ENCODE measurements around the gene FAM228B. TPM values are rescaled to one million over a fixed set of nuclear protein-coding genes. Genes with fewer than 3 reads are reported as not detected.

Gene FAM228B
- total RNA-seq, 1 donor from 2014 or later: 27.4 TPM

GRCh38 chr2:24200799-24201198 lies 77.5 kb downstream of the FAM228B start:
- no peak for DNase-seq (ENCODE audit: low spot score)

DNA sequence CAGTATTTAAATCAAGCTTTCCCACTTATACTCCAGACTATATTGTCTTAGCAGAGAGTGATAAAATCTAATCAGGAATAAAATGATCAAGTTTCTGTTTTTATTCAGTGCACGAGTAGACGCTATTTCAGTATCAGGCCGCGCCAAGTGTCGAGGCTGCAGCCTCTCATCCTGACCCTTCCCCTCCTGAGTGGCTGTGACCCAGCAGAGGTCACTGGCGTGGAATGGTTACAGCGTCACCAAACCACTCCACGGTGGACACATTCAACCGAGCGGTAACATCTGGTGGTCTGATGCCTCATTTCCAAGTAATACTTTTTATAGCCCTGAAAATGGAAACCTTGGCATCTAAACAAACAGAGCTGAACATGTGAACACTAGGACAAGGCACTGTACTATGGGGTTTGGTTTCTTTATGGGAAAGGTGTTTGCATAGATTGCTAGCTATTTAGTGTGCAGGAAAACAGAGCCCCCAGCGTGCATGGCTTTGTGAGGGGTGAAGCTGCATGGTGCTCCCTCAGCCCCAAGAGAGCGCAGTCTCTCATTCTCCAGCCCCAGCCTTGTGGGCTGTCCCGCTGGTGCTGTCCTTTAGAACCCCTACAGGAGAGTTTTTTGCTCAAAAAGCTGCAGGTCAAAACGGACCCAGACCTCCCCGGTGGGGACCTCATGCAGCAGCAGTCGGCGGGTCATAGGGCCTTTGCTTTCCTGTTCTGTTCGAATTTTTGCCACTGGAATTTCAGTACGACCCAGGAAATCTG lies 79.9 kb downstream of the FAM228B start:
- no peak for DNase-seq (ENCODE audit: low spot score)

DNA sequence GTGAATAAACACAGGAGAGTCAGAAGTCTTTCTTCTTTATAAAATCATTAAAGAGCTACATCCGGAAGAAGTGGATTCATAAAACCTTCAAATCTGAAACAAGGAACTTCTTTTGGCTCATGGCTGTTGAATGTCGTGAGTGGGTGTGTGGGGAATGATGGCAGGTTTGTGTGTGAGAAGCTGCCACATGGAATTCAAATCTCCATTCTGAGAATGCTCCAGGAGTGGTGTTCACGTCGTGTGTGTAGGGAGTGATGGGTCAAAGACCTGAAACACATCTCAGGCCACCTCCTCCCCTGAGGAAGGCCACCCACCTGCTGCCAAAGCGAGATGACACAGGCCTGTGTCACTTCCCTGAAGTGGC lies 80.5 kb downstream of the FAM228B start:
- DNase-seq (ENCODE audit: low spot score): no peak

GRCh38 chr2:24204505-24204904 lies 81.2 kb downstream of the FAM228B start:
- no peak for DNase-seq (ENCODE audit: low spot score)

GRCh38 chr2:24205131-24205530 lies 81.9 kb downstream of the FAM228B start:
- no peak for DNase-seq (ENCODE audit: low spot score)

GRCh38 chr2:24206242-24206641 lies 83.0 kb downstream of the FAM228B start:
- no peak for DNase-seq (ENCODE audit: low spot score)

DNA sequence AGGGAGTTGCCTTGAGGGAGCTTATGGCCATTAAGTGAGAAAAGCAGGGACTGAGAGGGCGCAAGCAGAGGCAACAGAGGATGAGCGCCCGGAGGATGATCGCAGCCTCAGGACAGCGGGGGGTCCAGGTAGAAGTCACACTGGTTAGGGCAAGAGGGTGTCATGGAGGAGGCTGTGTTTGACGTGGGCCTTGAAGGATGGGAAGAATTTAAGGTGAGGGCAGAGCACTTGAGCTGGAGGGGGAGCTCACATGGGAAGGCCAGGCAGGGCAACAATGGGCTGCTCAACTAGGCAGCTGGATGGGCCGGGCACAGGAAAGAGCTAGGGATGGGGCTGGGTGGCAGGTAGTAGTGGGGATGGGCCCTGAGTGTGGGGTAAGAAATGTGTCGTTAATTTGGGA lies 83.4 kb downstream of the FAM228B start:
- no peak for DNase-seq (ENCODE audit: low spot score)

DNA sequence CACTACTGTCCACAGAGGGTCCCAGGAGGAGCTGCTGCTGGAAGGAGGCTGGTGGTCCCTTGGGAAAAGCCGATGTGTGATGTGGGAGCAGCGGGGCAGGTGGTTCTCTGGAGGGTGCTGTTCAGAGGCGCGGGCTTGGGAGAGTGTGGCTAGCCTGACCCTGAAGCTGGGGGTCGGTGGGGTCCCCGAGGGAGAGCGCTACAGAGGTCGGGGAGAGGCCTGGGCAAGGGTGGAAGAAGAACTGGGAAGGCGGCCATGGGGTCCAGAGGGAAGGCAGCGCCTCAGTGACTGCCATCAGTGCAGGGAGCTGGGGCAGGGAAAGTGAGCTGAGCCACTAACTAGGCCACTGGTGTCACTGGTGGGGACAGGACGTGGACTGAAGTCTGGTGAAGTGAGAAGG lies 84.1 kb downstream of the FAM228B start:
- no peak for DNase-seq (ENCODE audit: low spot score)

DNA sequence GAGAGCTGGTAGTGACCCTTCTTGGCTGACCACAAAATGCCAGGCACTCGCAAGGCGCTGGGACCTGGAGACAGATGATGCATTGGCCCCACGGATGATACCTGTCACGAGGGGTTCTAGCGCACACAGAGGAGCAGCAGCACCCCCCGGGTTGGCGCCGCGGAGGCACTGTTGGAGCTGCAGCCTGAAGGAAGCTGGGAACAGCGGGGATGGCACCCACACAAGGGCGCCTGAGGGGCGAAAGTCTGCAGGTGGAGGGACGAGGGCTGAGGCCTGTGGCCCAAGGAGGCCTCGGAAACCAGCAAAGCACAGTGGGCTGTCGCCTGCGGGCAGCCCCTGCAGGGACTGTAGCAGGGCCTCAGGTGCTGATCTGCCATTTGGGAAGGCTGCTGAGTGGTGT lies 85.2 kb downstream of the FAM228B start:
- DNase-seq (ENCODE audit: low spot score): no peak

DNA sequence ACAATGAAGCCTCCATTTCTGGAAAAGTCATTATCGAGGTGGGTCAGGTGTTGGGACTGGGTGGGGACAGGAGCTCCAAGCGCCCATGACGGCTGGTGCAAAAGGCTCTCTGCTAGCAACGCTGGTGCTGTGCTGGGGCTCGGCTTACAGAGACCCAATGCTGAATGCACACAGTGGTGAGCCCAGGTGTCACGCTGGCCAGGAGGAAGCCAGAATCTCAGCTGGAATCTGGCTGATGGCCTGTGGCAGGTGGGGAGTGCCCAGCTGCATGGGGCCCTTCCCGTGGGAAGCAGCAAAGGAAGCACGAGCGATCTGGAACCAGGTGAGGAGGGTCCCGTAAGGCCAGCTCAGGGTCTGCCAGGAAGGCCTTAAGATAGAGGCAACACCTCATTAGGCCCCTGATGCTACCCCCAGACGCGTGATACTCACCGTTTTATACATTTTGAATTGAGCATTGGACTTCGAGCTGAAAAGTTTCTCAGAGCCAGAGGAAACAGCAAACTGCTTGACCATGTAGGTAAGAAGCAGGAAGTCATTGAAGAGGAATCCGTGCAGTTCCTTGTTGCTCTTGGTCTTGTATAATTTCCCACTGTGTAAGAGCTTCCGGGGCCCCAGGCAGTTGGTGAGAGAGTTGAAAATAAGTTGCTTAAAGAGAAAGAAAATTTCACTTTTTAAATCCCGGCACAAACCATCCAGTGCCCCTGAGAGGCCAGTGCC lies 86.3 kb downstream of the FAM228B start:
- DNase-seq (ENCODE audit: low spot score): no peak

- DNase-seq (ENCODE audit: low spot score): no peak
Observed at GRCh38 chr2:24210106-24210455, 86.8 kb downstream of the FAM228B start.

DNA sequence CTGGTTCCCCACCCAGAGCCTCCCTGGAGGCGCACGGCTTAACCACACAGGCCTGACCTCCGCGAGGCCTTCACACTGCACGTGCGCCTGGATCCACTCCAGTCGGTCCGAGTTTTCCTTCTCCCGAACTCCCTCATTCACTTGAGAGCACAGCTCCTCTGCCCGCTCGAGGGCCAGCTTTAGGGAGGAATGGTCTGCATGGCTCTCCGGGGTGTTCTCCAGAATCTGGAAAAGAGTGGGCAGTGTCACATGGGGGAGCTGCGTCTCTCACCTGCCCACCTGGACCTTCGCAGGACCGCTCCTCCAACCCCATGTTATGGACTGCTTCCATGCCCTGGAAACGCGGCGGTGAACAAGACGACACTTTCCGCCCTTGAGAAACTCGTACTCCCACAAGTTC lies 87.5 kb downstream of the FAM228B start:
- no peak for DNase-seq (ENCODE audit: low spot score)

DNA sequence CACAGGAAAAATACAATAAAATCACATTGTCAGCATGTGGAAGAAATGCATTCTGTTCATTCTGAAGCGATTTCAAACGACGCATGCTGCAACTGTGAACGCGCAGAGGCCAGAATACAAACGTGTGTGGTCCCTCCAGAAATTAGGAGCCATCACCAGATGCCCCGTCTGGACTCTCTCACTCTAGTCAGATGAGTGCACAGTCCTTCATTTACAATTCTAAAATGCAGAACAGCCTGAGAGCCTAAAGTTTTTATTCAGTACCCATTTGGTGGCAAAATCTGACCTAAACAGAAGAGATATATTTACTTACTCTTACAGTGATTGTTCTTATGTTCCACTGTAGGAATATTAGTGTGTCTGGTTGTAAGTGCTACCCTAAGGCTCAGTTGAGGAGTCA lies 88.1 kb downstream of the FAM228B start:
- DNase-seq (ENCODE audit: low spot score): no peak

DNA sequence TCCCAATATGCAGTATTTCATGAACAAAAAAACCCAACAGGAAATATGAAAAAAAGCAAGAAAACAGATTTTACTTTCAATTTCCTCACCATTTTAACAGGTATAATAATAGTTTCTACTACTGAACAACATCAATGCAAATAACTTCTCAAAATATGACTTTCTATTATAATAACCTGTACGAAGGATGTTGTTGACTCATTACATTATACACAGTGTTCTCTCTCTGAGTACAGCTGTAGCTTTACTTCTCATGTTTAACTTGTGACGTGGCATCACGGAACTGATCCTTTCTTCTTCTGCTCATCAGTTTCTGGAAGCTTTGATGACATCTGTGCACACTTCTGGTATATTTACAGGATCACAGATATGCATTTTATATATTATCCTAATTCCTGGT lies 91.6 kb downstream of the FAM228B start:
- DNase-seq (ENCODE audit: low spot score): no peak

Other genes starting within 250 kb of the FAM228B start
- gene ATAD2B, start 196.3 kb upstream of the FAM228B start, total RNA-seq: 24.0 TPM
- 21.7 TPM for gene UBXN2A, start 183.0 kb upstream of the FAM228B start, total RNA-seq
- not detected for gene MFSD2B, start 113.4 kb upstream of the FAM228B start, total RNA-seq
- gene WDCP, start 76.1 kb upstream of the FAM228B start, total RNA-seq: 7.2 TPM
- 5.0 TPM for gene FKBP1B, start 73.7 kb upstream of the FAM228B start, total RNA-seq
- gene SF3B6, start 47.1 kb upstream of the FAM228B start, total RNA-seq: 59.3 TPM
- gene TP53I3, start 38.6 kb upstream of the FAM228B start, total RNA-seq: 12.0 TPM
- gene PFN4, start 135 bp upstream of the FAM228B start, total RNA-seq: not detected
- gene FAM228A, start 51.6 kb downstream of the FAM228B start, total RNA-seq: 3.2 TPM
- gene ITSN2, start 237.1 kb downstream of the FAM228B start, total RNA-seq: 66.2 TPM